Ovary (tissue), 3 donors: ENCODE data around the gene FBN1.

Experiments used
- CTCF ChIP-seq, 3 donors: fragments of 450-650 bp in 2 of 3; fragments of 200-600 bp in 1 of 3; IDR thresholded peaks; one replicate each; pipeline versions ENCODE4 v1.5.1 to v1.8.0; 2016 to 2022; ENCODE audit warnings: antibody characterized with exemption in 3 of 3, mild to moderate bottlenecking in 1 of 3
- POLR2A ChIP-seq: fragments of 450-650 bp; IDR thresholded peaks from one replicate; pipeline ENCODE4 v1.6.1; 2017; ENCODE audit warnings: antibody characterized with exemption, mild to moderate bottlenecking, moderate library complexity
- donor health status: DM: no; HTN: no; CAD: no.

- TF ChIP-seq CTCF (IDR thresholded peaks at IDR 0.05) (no peak), POLR2A (no peak)
Observed at GRCh38 chr15:48473667-48474066, 171.8 kb downstream of the FBN1 start.
